ENCODE data around the gene DRAXIN.

DRAXIN gene

DNA sequence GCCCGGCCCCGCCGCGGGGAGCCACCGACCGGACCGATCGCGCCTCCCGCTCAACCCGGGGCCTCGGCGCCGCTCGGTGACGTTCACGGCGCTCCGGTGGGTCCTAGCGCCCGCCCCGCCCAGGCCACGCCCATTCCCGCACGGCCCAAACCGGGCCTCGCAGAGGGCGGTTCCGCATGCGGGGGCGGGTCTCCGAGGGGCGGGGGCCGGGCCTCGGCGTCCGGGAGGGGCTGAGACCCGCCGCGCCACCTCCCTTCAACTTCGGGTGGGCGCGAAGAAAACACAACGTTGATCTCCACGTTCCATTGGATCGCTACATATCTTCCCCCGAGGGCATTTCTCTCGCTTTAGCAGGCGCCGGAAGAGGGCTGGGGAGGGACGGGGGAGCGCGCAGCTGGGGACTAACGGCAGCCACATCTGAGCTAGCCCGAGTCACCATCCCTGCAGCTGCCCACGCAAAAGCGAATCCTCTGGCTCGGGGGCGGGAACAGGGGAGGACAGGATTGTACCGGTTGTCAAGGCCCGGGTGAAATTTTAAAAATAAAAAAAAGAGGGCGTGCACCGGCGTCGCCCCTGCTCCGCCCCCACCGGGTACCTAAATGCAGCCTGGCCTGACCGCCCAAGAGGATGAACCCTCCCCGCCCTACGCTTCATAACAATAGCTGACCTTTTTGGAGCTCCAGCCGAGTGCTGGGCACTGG is 10.3 kb upstream of the DRAXIN start, which contains the start of gene MAD2L2:
Gene MAD2L2, minus strand, starts transcription at position 78 of the 701 bp plus-strand sequence. CDS start 547 bp downstream, outside the sequence.
- Mint-ChIP-seq H3K4me1 (peaks cover 20% of the 10 kb centered on the region), H3K4me3 (peak within 1 kb of the TSS; percentile 84), H3K9me3 (no peaks in the 10 kb centered on the region), H3K27ac (ENCODE audit: low read depth) (peak within 1 kb of the TSS; percentile 59), H3K36me3 (ENCODE audit: insufficient read depth) (peaks cover 5% of the 10 kb centered on the region), H3K27me3 (no peaks in the 10 kb centered on the region)
- ATAC-seq (replicated peaks; ENCODE audit: extremely low read depth, poor library complexity, severe bottlenecking) (peak; percentile 94), DNase-seq (ENCODE audit: low spot score in 2 of 2) (peak; percentile 78 to 80)

GRCh38 chr1:11682287-11682771 is 9.2 kb upstream of the DRAXIN start:
- ATAC-seq (replicated peaks; ENCODE audit: extremely low read depth, poor library complexity, severe bottlenecking) (no peak), DNase-seq (ENCODE audit: low spot score in 2 of 2) (no peak)
- Mint-ChIP-seq H3K27ac (ENCODE audit: low read depth) (peak overlapping the region; percentile 59), H3K4me3 (no peak overlapping the region), H3K27me3 (no peaks in the 10 kb centered on the region), H3K4me1 (peaks cover 20% of the 10 kb centered on the region), H3K36me3 (ENCODE audit: insufficient read depth) (peaks cover 5% of the 10 kb centered on the region), H3K9me3 (no peaks in the 10 kb centered on the region)

DNA sequence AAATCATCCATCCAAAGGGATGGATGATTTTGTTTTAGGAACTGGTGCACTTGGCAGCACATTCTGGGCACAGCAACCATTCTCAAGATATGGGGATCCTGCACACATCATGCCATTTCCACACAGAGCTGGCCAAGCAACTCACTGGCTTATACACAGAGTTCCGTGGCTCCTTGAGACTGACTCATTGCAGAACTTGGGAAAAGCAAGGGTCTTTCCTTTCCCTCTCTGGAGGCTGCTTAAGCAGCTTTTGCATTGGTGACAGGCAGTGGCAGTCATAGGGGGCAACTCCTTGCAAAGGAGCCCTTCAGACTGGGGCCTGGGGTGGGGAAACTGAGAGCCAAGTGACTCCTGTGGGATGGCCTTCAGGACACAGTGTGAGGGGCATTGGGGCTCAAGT is 8.7 kb upstream of the DRAXIN start:
- DNase-seq (ENCODE audit: low spot score in 2 of 2) (no peak), ATAC-seq (replicated peaks; ENCODE audit: extremely low read depth, poor library complexity, severe bottlenecking) (no peak)
- peaks cover 20% of the 10 kb centered on the region for H3K4me1 Mint-ChIP-seq
- no peak overlapping the region for H3K4me3 Mint-ChIP-seq
- peaks cover 5% of the 10 kb centered on the region for H3K36me3 Mint-ChIP-seq (ENCODE audit: insufficient read depth)
- no peak overlapping the region for H3K27ac Mint-ChIP-seq (ENCODE audit: low read depth)
- peaks cover 5% of the 10 kb centered on the region for H3K27me3 Mint-ChIP-seq
- no peaks in the 10 kb centered on the region for H3K9me3 Mint-ChIP-seq

GRCh38 chr1:11684070-11684469 is 7.4 kb upstream of the DRAXIN start:
- H3K27ac Mint-ChIP-seq (ENCODE audit: low read depth) = no peak overlapping the region
- peaks cover 20% of the 10 kb centered on the region for H3K4me1 Mint-ChIP-seq
- no peak for ATAC-seq (replicated peaks; ENCODE audit: extremely low read depth, poor library complexity, severe bottlenecking)
- DNase-seq (ENCODE audit: low spot score in 2 of 2) = no peak
- no peaks in the 10 kb centered on the region for H3K9me3 Mint-ChIP-seq
- peaks cover 5% of the 10 kb centered on the region for H3K36me3 Mint-ChIP-seq (ENCODE audit: insufficient read depth)
- no peak overlapping the region for H3K4me3 Mint-ChIP-seq
- peaks cover 10% of the 10 kb centered on the region for H3K27me3 Mint-ChIP-seq

DNA sequence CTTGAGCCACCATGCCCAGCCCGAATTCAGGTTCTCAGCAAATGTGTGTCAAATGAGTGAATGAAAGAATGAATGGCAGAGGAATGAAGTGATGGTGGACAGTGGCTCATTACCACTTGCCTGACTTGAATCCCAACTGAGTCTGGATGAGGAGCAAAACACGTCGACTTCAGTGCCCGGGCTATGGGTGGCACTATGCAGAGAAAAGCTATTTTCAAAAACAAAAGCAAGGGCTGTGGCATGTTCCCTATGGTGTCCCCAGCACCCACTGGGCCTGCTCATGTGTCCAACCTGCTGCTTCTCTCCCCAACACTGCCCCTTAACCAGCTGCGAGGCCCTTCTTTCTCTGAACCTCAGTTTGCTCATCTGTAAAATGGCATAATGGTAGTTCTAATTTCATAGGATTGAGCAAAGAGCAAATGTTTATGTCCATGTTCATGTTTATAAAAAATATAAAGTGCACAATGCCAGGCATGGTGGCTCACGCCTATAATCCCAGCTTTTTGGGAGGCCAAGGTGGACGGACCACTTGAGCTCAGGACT is 6.2 kb upstream of the DRAXIN start:
- no peak overlapping the region for H3K27ac Mint-ChIP-seq (ENCODE audit: low read depth)
- H3K9me3 Mint-ChIP-seq = no peaks in the 10 kb centered on the region
- peaks cover 20% of the 10 kb centered on the region for H3K27me3 Mint-ChIP-seq
- no peak for DNase-seq (ENCODE audit: low spot score in 2 of 2)
- peaks cover 5% of the 10 kb centered on the region for H3K36me3 Mint-ChIP-seq (ENCODE audit: insufficient read depth)
- no peak for ATAC-seq (replicated peaks; ENCODE audit: extremely low read depth, poor library complexity, severe bottlenecking)
- H3K4me1 Mint-ChIP-seq = peaks cover 14% of the 10 kb centered on the region
- H3K4me3 Mint-ChIP-seq = no peak overlapping the region

- ATAC-seq (replicated peaks; ENCODE audit: extremely low read depth, poor library complexity, severe bottlenecking) = no peak
- DNase-seq (ENCODE audit: low spot score in 2 of 2) = no peak
- Mint-ChIP-seq H3K27me3 (peaks cover 45% of the 10 kb centered on the region), H3K4me3 (no peak overlapping the region), H3K36me3 (ENCODE audit: insufficient read depth) (peaks cover 2% of the 10 kb centered on the region), H3K4me1 (peaks cover 29% of the 10 kb centered on the region), H3K9me3 (no peaks in the 10 kb centered on the region), H3K27ac (ENCODE audit: low read depth) (no peak overlapping the region)
Measured at GRCh38 chr1:11688506-11688905, 3.0 kb upstream of the DRAXIN start.

GRCh38 chr1:11690397-11691301 is 861 bp upstream of the DRAXIN start:
- H3K4me1 Mint-ChIP-seq = peaks cover 36% of the 10 kb centered on the region
- H3K27me3 Mint-ChIP-seq = peaks cover 51% of the 10 kb centered on the region
- peaks cover 2% of the 10 kb centered on the region for H3K36me3 Mint-ChIP-seq (ENCODE audit: insufficient read depth)
- H3K27ac Mint-ChIP-seq (ENCODE audit: low read depth) = no peak overlapping the region
- DNase-seq (ENCODE audit: low spot score in 2 of 2) = no peak
- peak overlapping the region; percentile 56 for H3K4me3 Mint-ChIP-seq
- ATAC-seq (replicated peaks; ENCODE audit: extremely low read depth, poor library complexity, severe bottlenecking) = no peak
- H3K9me3 Mint-ChIP-seq = no peaks in the 10 kb centered on the region

GRCh38 chr1:11691928-11692711 is 610 bp downstream of the DRAXIN start:
- Mint-ChIP-seq H3K27me3 (peaks cover 51% of the 10 kb centered on the region), H3K4me3 (peak overlapping the region; percentile 70), H3K36me3 (ENCODE audit: insufficient read depth) (peaks cover 2% of the 10 kb centered on the region), H3K4me1 (peaks cover 36% of the 10 kb centered on the region), H3K9me3 (no peaks in the 10 kb centered on the region), H3K27ac (ENCODE audit: low read depth) (peak overlapping the region; percentile 35)
- DNase-seq (ENCODE audit: low spot score in 2 of 2) = no peak
- ATAC-seq (replicated peaks; ENCODE audit: extremely low read depth, poor library complexity, severe bottlenecking) = no peak

DNA sequence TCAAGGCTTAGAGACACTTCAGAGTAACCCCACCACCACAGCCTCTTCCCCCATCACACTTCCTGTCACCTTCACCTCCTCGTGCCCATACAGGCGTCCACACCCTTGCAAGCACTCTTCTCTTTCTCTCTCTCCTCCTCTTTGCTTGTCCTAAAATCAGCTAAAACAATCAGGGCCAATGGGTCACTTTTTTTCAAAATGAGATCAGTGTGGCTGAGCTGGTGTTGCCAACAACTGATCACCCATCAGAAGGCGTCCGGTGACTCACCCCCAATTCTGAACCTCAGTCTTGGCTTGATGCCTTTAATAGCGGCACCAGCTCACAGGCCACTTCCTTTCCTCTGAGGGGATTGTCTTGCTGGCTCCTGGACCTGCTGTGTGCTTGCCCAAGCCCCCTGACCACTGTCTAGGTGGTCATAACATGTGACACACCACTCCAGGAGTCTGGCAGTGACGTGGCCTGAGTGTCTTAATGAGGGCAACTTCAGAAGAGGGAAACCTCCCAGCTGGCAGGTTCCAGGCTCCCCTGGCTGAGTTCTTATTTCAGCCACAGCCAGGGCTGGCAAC is 1.6 kb downstream of the DRAXIN start:
- H3K27ac Mint-ChIP-seq (ENCODE audit: low read depth) = peak overlapping the region; percentile 35
- H3K27me3 Mint-ChIP-seq = peaks cover 43% of the 10 kb centered on the region
- H3K4me3 Mint-ChIP-seq = peak overlapping the region; percentile 70
- H3K4me1 Mint-ChIP-seq = peaks cover 36% of the 10 kb centered on the region
- H3K36me3 Mint-ChIP-seq (ENCODE audit: insufficient read depth) = peaks cover 2% of the 10 kb centered on the region
- ATAC-seq (replicated peaks; ENCODE audit: extremely low read depth, poor library complexity, severe bottlenecking) (peak; percentile 76), DNase-seq (ENCODE audit: low spot score in 2 of 2) (peak in 1 of 2 donors; percentile 32)
- no peaks in the 10 kb centered on the region for H3K9me3 Mint-ChIP-seq

DNA sequence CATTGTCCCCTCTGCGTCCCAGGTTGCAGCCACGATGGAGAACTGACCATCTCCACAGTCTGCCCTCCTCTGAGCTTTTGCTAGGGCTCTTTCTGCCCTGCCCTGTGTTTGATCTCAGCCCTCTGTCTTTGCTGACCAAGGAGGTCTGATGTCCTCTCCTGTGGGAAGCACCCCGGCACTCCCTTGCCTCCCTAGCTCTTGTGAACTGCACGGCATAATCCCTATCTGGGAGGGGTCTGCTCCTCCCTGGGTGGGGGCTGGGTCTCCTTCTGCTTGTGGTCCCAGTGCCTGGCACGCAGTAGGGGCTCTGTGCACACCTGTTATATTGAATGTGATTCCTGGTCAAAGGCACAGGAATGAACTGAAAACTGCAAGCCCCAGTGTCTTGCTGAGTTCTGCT is 2.4 kb downstream of the DRAXIN start:
- no peak for ATAC-seq (replicated peaks; ENCODE audit: extremely low read depth, poor library complexity, severe bottlenecking)
- Mint-ChIP-seq H3K4me1 (peaks cover 36% of the 10 kb centered on the region), H3K27ac (ENCODE audit: low read depth) (peak overlapping the region; percentile 46), H3K4me3 (peak overlapping the region; percentile 26), H3K9me3 (no peaks in the 10 kb centered on the region), H3K27me3 (peaks cover 41% of the 10 kb centered on the region), H3K36me3 (ENCODE audit: insufficient read depth) (peaks cover 2% of the 10 kb centered on the region)
- no peak for DNase-seq (ENCODE audit: low spot score in 2 of 2)

- Mint-ChIP-seq H3K27ac (ENCODE audit: low read depth) (no peak overlapping the region), H3K27me3 (peaks cover 25% of the 10 kb centered on the region), H3K36me3 (ENCODE audit: insufficient read depth) (peaks cover 2% of the 10 kb centered on the region), H3K4me1 (peaks cover 26% of the 10 kb centered on the region), H3K9me3 (no peaks in the 10 kb centered on the region), H3K4me3 (no peak overlapping the region)
- DNase-seq (ENCODE audit: low spot score in 2 of 2) (no peak), ATAC-seq (replicated peaks; ENCODE audit: extremely low read depth, poor library complexity, severe bottlenecking) (no peak)
Measured at GRCh38 chr1:11695861-11696260, 4.4 kb downstream of the DRAXIN start.
